Measurements from ENCODE around the gene CSE1L. TPM values are rescaled to one million over a fixed set of nuclear protein-coding genes. Genes with fewer than 3 reads are reported as not detected.

The CSE1L gene
- polyA plus RNA-seq, 1 of the 3 experiments (the other 2 are of a cell fraction) = 18.8 TPM

DNA sequence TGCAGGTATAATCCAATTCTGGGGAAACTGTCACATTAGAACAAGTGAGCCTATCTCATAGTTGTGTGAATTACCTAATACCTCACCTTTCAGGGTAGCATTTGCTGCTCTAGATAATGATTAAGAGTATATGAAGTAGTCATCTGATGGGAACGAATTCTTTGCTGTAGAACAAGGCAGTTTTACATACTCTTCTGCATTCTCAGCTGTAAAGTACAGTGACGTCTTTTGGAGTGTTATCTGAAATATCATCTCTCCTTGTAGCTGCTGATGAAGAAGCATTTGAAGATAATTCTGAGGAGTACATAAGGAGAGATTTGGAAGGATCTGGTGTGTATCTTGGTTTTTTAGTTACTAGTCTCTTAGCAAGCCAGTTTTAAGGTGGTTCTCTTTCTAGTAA, 28.4 kb downstream of the CSE1L start:
- Histone ChIP-seq H3K27ac (ENCODE audit: low read depth in 2 of 2, low read length in 1 of 2) (no peak overlapping the region), H3K4me2 (no peak overlapping the region), H3K79me2 (ENCODE audit: insufficient read depth) (peaks cover 24% of the 10 kb centered on the region), H3K27me3 (ENCODE audit: insufficient read depth) (no peaks in the 10 kb centered on the region), H2AFZ (ENCODE audit: low read depth) (no peak overlapping the region), H3K9me2 (no peaks in the 10 kb centered on the region), H3K4me1 (ENCODE audit: control insufficient read depth in 1 of 2, insufficient read depth in 2 of 2, low read depth in 1 of 2, low read length in 1 of 2) (no peaks in the 10 kb centered on the region), H4K20me1 (ENCODE audit: insufficient read depth) (no peaks in the 10 kb centered on the region), H3K9me3 (no peaks in the 10 kb centered on the region), H3F3A (replicated peaks; ENCODE audit: insufficient read depth) (peaks cover 10% of the 10 kb centered on the region), H3K4me3 (ENCODE audit: low read depth in 2 of 2, low read length in 1 of 2) (no peak overlapping the region), H3K9ac (no peak overlapping the region), H3K36me3 (replicated peaks in 1 of 2; ENCODE audit: control insufficient read depth in 1 of 2, insufficient read depth in 2 of 2, low read length in 1 of 2) (peaks cover 51 to 76% of the 10 kb centered on the region in 2 experiments)
- 82% methylated on average over 2 of the region's 2 CpGs for WGBS (ENCODE audit: low lambda C conversion rate)
- no peak for DNase-seq
- POLR2A ChIA-PET = no interaction called here
- CTCF ChIA-PET = interaction anchor here (1.3 kb wide), 1 partner anchor 142 kb away, joined by 4 read pairs; no protein-coding TSS in a partner anchor
- no peak for TF ChIP-seq YY1 (IDR thresholded peaks at IDR 0.05; ENCODE audit: low read depth)
- TF ChIP-seq, protein P1, sequence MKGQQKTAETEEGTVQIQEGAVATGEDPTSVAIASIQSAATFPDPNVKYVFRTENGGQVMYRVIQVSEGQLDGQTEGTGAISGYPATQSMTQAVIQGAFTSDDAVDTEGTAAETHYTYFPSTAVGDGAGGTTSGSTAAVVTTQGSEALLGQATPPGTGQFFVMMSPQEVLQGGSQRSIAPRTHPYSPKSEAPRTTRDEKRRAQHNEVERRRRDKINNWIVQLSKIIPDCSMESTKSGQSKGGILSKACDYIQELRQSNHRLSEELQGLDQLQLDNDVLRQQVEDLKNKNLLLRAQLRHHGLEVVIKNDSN (IDR thresholded peaks at IDR 0.05; ENCODE audit: borderline replicate concordance, low read depth) = no peak
- TF ChIP-seq, protein P2, sequence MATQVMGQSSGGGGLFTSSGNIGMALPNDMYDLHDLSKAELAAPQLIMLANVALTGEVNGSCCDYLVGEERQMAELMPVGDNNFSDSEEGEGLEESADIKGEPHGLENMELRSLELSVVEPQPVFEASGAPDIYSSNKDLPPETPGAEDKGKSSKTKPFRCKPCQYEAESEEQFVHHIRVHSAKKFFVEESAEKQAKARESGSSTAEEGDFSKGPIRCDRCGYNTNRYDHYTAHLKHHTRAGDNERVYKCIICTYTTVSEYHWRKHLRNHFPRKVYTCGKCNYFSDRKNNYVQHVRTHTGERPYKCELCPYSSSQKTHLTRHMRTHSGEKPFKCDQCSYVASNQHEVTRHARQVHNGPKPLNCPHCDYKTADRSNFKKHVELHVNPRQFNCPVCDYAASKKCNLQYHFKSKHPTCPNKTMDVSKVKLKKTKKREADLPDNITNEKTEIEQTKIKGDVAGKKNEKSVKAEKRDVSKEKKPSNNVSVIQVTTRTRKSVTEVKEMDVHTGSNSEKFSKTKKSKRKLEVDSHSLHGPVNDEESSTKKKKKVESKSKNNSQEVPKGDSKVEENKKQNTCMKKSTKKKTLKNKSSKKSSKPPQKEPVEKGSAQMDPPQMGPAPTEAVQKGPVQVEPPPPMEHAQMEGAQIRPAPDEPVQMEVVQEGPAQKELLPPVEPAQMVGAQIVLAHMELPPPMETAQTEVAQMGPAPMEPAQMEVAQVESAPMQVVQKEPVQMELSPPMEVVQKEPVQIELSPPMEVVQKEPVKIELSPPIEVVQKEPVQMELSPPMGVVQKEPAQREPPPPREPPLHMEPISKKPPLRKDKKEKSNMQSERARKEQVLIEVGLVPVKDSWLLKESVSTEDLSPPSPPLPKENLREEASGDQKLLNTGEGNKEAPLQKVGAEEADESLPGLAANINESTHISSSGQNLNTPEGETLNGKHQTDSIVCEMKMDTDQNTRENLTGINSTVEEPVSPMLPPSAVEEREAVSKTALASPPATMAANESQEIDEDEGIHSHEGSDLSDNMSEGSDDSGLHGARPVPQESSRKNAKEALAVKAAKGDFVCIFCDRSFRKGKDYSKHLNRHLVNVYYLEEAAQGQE (IDR thresholded peaks at IDR 0.05; ENCODE audit: low read depth, low read length) = no peak
- TF ChIP-seq NRF1 (IDR thresholded peaks at IDR 0.05; ENCODE audit: low read depth, low read length) = no peak
- TF ChIP-seq RXRA (IDR thresholded peaks at IDR 0.05; ENCODE audit: borderline replicate concordance, low read depth) = no peak
- TF ChIP-seq FOXJ3 (CRISPR knock-in tag; IDR thresholded peaks at IDR 0.05) = no peak
- no peak for TF ChIP-seq TCF12 (IDR thresholded peaks at IDR 0.05)
- TF ChIP-seq EZH2phosphoT487 (IDR thresholded peaks at IDR 0.05; ENCODE audit: borderline replicate concordance, low read depth) = no peak
- TF ChIP-seq, protein P3, sequence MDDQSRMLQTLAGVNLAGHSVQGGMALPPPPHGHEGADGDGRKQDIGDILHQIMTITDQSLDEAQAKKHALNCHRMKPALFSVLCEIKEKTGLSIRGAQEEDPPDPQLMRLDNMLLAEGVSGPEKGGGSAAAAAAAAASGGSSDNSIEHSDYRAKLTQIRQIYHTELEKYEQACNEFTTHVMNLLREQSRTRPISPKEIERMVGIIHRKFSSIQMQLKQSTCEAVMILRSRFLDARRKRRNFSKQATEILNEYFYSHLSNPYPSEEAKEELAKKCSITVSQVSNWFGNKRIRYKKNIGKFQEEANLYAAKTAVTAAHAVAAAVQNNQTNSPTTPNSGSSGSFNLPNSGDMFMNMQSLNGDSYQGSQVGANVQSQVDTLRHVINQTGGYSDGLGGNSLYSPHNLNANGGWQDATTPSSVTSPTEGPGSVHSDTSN (IDR thresholded peaks at IDR 0.05) = no peak
- TF ChIP-seq, protein P4, sequence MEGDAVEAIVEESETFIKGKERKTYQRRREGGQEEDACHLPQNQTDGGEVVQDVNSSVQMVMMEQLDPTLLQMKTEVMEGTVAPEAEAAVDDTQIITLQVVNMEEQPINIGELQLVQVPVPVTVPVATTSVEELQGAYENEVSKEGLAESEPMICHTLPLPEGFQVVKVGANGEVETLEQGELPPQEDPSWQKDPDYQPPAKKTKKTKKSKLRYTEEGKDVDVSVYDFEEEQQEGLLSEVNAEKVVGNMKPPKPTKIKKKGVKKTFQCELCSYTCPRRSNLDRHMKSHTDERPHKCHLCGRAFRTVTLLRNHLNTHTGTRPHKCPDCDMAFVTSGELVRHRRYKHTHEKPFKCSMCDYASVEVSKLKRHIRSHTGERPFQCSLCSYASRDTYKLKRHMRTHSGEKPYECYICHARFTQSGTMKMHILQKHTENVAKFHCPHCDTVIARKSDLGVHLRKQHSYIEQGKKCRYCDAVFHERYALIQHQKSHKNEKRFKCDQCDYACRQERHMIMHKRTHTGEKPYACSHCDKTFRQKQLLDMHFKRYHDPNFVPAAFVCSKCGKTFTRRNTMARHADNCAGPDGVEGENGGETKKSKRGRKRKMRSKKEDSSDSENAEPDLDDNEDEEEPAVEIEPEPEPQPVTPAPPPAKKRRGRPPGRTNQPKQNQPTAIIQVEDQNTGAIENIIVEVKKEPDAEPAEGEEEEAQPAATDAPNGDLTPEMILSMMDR (IDR thresholded peaks at IDR 0.05) = no peak
- TF ChIP-seq, protein P5, sequence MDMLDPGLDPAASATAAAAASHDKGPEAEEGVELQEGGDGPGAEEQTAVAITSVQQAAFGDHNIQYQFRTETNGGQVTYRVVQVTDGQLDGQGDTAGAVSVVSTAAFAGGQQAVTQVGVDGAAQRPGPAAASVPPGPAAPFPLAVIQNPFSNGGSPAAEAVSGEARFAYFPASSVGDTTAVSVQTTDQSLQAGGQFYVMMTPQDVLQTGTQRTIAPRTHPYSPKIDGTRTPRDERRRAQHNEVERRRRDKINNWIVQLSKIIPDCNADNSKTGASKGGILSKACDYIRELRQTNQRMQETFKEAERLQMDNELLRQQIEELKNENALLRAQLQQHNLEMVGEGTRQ (IDR thresholded peaks at IDR 0.05; ENCODE audit: borderline replicate concordance, low read depth, low read length) = no peak
- TF ChIP-seq NFIC (IDR thresholded peaks at IDR 0.05; ENCODE audit: borderline replicate concordance) = no peak
- TF ChIP-seq, protein P6, sequence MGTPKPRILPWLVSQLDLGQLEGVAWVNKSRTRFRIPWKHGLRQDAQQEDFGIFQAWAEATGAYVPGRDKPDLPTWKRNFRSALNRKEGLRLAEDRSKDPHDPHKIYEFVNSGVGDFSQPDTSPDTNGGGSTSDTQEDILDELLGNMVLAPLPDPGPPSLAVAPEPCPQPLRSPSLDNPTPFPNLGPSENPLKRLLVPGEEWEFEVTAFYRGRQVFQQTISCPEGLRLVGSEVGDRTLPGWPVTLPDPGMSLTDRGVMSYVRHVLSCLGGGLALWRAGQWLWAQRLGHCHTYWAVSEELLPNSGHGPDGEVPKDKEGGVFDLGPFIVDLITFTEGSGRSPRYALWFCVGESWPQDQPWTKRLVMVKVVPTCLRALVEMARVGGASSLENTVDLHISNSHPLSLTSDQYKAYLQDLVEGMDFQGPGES (IDR thresholded peaks at IDR 0.05; ENCODE audit: low read depth, low read length) = no peak
- no peak for TF ChIP-seq SIN3A (IDR thresholded peaks at IDR 0.05; ENCODE audit: borderline replicate concordance, low read depth, low read length)
- no peak for TF ChIP-seq RCOR1 (IDR thresholded peaks at IDR 0.05; ENCODE audit: low read length)
- TF ChIP-seq GABPA (IDR thresholded peaks at IDR 0.05; ENCODE audit: low read depth) = no peak
- TF ChIP-seq RAD21 (IDR thresholded peaks at IDR 0.05; ENCODE audit: low read length) = no peak
- no peak for TF ChIP-seq CHD2 (IDR thresholded peaks at IDR 0.05; ENCODE audit: low read length, partially characterized antibody)

Measured in SK-N-SH (cell line).